NCI-H446 (cell line): ENCODE data around the gene EEF1AKMT1.

Source experiments
- DNase-seq, 2 experiments: peaks; one replicate each; lab custom pipeline; 2025; lab: John Stamatoyannopoulos, UW

The EEF1AKMT1 gene

DNA sequence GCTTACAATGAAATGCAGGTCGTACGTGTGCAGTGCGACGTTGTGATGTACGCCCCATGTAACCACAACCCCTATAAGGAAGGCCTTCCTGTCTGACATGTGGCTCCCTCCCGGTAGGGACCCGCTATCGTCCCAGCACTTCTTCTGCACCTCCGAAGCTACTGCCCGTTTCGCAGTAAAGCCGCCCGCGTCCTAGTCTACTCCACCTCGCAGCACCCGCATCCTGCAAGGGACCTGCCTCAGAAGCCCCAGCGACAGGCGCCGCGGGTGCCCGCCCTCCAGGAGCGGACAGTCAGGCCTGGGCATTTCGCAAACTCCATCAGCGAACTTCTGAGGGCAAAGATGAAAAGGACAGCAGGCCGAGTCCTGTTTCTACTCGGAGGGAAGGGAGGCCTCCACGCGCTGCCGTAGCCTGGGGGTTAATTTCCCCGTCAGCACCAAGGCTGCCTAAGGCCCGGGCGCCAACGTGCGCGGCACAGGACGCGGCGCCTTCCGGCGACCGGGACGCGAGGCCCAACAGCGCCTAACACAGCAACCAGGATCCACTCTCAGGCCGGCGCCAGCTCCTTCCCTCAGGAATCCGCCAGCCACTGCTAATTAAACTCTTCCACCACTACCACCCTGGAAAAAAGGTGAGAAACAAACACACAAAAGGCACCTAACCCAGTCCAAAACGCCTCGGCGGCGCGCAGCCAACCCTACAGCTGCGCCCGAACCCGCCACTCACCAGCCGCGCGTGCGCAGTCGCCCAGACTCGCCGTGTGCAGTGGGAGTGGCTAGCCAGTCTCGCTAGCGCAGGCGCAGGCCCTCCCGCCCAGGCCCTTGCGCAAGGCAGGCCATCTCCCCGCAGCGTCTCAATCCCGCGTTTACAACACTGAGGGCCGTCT, at the start of gene EEF1AKMT1:
Gene EEF1AKMT1 (minus strand): TSS at position 768 of the 887 bp plus-strand sequence. CDS start 16,363 bp downstream, outside the sequence.
- peak; percentile 91 to 97 for DNase-seq

- DNase-seq: no peak
These were observed 49.3 kb upstream of the EEF1AKMT1 start for GRCh38 chr13:20823071-20823470.

GRCh38 chr13:20822406-20822805, 48.6 kb upstream of the EEF1AKMT1 start:
- DNase-seq: no peak

DNA sequence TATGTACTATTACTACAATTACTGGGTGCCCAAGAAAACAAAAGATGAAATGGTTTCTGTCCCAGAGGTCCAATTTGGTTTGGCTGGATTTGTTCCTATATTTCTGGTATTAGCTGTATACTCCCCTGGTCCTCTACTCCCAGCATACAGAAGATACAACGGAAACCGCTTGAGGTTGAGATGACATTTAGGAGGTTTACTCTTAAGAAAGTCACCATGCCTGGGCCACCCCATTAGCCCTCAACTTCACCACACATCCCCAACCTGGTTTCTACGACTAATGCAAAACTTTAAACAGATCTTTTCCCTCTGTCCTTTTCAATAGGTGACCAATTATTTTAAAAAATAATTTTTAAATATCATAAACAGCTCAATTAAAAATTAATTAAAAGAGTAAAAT, 46.0 kb upstream of the EEF1AKMT1 start:
- DNase-seq: no peak

- DNase-seq: peak; percentile 7 to 31
These were observed 41.7 kb upstream of the EEF1AKMT1 start for GRCh38 chr13:20815464-20815863.

- peak; percentile 87 to 92 for DNase-seq
These were observed 40.6 kb upstream of the EEF1AKMT1 start for GRCh38 chr13:20814224-20814910.

- DNase-seq: no peak
These were observed 39.1 kb upstream of the EEF1AKMT1 start for GRCh38 chr13:20812890-20813289.

DNA sequence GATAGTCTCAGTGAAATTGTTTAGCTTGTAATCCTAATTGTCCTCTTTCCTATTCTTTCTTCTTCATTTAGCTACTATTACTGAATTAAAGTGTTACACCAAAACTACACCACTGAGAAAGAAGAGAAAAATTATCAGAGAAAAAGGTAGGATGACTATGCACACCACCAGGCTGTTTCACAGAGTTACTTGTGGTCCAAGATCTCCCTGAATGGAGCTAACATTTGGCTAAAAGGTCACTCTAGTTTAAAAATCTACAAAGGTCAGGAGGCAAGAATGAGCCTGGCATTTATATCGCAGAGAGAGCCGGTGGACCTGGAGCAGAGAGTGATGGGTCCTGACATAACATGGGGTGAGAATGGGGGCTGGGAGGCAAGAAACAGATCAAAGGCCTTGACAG, 37.0 kb upstream of the EEF1AKMT1 start:
- DNase-seq: no peak

GRCh38 chr13:20808874-20809273, 35.1 kb upstream of the EEF1AKMT1 start:
- DNase-seq: no peak

- no peak for DNase-seq
These were observed 29.6 kb upstream of the EEF1AKMT1 start for GRCh38 chr13:20803180-20803965.

DNA sequence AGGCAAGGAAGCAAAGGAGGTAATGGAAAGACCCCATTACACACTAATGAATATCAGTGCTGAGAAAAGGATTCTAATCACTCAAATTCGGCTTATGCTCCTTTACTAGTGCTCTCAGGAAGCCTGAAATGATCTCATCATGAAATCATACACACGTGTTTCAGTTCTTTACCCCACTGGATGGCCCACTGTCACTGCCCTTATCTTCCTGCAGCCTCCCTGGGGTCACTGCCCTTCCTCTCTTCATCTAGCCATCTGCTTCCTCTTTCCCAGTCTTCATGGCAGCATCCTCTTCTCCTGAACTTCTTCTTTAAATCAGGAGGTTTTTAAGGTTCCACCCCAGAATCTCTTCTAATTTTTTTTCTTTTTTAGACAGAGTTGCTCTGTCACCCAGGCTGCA, 27.9 kb upstream of the EEF1AKMT1 start:
- DNase-seq: no peak

DNA sequence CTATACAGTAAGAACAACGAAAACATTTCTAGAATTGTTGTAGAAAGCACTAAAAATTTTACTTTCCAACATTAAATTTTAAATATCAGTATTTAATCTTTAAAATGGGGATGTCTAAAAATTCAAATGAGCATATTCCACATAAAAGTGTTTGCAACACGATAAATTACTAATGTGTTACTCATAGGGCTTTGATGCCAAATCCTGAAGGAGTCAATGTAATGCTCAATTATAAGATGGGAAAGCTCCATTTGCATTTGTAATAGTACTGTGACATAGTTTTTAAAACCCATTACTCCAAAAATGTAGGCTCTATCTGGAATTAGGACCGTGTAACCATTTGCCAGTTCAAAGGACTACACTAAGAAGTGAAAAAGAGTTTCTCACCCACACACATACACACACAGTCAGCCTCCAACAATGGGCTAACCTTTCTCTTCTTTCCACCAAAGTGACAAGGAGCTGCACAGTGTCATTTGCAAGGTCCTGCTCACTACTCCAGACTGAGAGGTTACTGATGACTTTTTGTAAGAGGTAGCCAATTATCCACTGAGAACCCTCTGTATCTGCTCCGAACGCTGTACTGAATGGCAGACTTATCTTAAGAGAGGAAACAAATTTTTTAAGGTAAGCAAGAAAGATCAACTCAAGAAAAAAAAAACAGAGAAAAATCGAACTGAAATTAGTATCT, 26.1 kb upstream of the EEF1AKMT1 start:
- no peak for DNase-seq

GRCh38 chr13:20798027-20798426, 24.3 kb upstream of the EEF1AKMT1 start:
- DNase-seq: no peak

DNA sequence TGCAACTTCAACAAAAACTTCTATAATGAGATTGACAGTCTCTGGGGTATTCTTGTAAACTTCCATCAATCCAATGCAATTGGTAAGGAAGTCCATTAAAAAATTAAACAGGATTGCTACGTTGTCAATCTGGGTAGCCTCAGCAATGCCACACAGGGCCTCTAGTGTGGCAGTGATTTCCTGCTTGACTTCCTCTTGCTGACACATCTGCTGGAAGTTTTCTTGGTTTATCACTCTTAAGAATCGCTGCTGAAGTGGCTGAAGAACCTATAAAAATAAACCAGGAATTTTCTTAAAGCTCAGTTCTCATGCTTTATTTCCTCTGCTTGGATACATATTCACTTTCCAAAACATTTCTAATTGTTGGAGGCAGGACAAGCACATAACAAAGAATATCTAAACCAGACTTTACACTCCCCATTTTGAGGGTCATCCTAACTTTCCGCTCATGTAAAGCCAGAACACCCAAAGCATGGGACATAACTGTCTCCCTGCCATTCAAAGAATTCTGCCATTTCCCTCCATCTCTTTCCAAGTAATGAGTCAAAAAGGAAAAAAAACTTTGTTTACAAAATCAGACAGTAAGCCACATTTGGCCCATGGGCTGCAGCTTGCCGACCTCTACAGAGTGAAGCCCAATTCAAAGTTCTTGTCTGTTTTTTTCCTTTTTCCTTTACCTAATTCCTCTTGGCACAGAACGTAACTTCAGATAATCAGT, 23.2 kb upstream of the EEF1AKMT1 start:
- no peak for DNase-seq

- DNase-seq: no peak
These were observed 15.9 kb upstream of the EEF1AKMT1 start for GRCh38 chr13:20789665-20790064.

DNA sequence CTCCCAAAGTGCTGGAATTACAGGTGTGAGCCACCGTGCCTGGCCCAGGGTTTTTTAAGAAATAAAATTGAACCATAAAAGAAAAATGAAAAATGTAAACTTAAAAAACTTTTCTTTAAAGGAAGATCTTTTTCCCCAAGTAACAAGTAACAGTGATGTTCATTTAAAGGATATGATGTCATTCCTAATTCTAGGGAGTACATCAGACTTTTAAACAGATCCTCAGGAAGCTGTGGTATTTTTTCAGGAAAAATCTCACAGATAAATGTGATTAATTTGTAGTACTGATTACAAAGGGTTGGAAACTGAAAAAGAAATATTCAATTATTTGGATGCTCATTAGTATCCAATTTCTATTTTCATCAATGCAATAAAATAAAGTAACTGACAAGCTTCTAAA, 14.6 kb upstream of the EEF1AKMT1 start:
- no peak for DNase-seq

DNA sequence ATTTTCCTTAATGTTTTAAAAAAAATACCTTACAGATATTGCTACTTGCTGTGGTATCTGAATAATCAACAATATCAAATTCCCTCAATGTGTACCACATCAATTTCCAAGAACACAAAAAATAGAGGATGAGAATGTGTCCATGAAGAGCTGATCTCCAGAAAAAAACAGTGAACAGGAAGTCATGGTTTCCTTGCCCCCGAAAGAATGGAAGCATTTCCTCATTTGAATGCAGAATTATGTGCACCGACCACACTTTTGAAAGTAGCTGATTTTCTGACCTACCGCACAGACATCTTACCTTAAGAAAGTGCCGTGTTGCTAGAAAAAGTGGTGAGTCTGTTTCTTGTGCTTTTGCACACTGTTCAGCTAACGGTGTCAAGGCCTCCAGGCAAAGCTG, 13.4 kb upstream of the EEF1AKMT1 start:
- no peak for DNase-seq

DNA sequence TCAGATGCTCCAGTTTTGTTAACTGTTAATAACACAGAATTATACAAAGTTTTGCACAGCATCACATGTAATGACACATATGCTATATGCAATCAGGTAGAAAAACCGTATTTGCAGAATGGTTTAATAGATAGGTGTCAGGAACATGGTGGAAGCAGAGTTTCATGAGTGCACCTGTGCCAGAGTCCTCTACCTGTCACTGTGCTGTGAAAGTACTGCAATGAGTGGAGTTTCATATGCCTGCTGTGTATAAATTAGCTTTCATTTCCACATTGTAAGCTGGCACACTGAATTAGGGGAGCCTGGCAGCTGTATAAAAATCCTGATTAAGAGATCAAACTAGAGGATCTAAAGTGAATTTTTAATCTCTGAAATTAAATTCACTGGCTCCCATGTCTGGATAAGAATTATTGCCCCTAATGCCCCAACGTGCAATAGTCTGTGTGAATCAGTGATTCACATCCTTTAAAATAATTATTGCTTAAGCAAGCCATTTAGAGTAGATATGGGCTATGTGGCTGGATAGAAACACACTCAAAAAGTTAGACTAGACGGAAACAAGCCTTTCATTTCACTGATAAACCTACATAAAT, 8.5 kb upstream of the EEF1AKMT1 start:
- no peak for DNase-seq

DNA sequence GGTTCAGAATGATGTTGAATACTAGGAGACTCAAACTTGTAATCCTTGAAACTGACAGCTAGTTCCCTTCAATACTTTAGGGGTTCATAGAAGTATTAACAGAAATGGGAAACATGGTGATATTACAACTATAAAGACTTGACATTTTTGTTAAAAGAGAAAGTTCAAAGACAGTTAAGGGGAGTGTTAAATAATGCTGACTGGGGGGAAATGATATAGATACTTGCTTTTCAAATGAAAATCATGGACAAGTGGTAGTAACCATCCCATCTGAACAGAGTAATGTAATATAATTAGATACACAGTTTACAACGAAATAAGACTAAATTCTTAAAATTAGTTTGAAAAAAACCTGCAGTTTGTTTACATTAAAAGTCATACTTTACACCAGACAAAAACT, 6.6 kb upstream of the EEF1AKMT1 start:
- no peak for DNase-seq

DNA sequence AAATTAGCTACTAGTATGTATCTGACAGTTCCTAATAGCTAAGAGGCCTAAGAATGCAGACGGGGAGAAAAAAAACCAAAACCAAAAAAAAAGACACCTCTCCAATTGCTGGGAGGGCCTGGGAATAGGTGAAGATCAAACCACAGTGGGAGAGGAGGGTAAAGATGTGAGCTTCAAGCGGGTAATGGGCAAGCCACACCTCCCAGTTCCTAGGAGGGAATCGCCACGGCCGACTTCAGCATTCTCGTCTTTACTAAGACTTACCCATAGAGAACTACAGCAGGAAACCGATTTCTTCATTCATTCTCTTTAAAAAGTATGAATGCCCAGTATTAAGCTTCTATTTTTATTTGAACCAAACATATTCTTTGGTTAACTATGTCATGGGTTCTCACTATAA, 5.6 kb upstream of the EEF1AKMT1 start:
- DNase-seq: no peak

- no peak for DNase-seq
These were observed 4.5 kb upstream of the EEF1AKMT1 start for GRCh38 chr13:20778311-20778710.
